HG03457 (cell line): ENCODE results near the gene JAKMIP2.

ENCODE experiments used
- ATAC-seq: cut with Tn5 transposase; IDR thresholded peaks from one replicate; pipeline ENCODE4 v1.9.1; 2021; ENCODE audit warnings: moderate number of reproducible peaks; ENCODE audit not compliant: unreplicated experiment

The JAKMIP2 gene

GRCh38 chr5:147789820-147790219 lies 7.3 kb upstream of the JAKMIP2 start:
- ATAC-seq = no peak

GRCh38 chr5:147788023-147788422 lies 5.5 kb upstream of the JAKMIP2 start:
- no peak for ATAC-seq

GRCh38 chr5:147786142-147786541 lies 3.6 kb upstream of the JAKMIP2 start:
- no peak for ATAC-seq

- no peak for ATAC-seq
These were observed 1.8 kb upstream of the JAKMIP2 start for GRCh38 chr5:147784146-147784987.

- ATAC-seq = no peak
These were observed 1.5 kb downstream of the JAKMIP2 start for GRCh38 chr5:147780924-147781573.

GRCh38 chr5:147779694-147780093 lies 2.8 kb downstream of the JAKMIP2 start:
- ATAC-seq = no peak

GRCh38 chr5:147776989-147777388 lies 5.5 kb downstream of the JAKMIP2 start:
- no peak for ATAC-seq

- no peak for ATAC-seq
These were observed 8.9 kb downstream of the JAKMIP2 start for GRCh38 chr5:147773587-147773986.

- no peak for ATAC-seq
These were observed 9.4 kb downstream of the JAKMIP2 start for GRCh38 chr5:147773139-147773538.

- ATAC-seq = no peak
These were observed 15.5 kb downstream of the JAKMIP2 start for GRCh38 chr5:147767048-147767447.

- ATAC-seq = no peak
These were observed 18.6 kb downstream of the JAKMIP2 start for GRCh38 chr5:147763791-147764525.

- ATAC-seq = no peak
These were observed 22.2 kb downstream of the JAKMIP2 start for GRCh38 chr5:147760086-147760875.

GRCh38 chr5:147759441-147759840 lies 23.1 kb downstream of the JAKMIP2 start:
- ATAC-seq = no peak

- no peak for ATAC-seq
These were observed 26.0 kb downstream of the JAKMIP2 start for GRCh38 chr5:147756566-147756965.

GRCh38 chr5:147754372-147755122 lies 28.0 kb downstream of the JAKMIP2 start:
- ATAC-seq = no peak

- no peak for ATAC-seq
These were observed 28.8 kb downstream of the JAKMIP2 start for GRCh38 chr5:147753765-147754164.

GRCh38 chr5:147752666-147753290 lies 29.8 kb downstream of the JAKMIP2 start:
- ATAC-seq = no peak

- no peak for ATAC-seq
These were observed 30.5 kb downstream of the JAKMIP2 start for GRCh38 chr5:147752033-147752432.

- ATAC-seq = no peak
These were observed 31.2 kb downstream of the JAKMIP2 start for GRCh38 chr5:147751156-147751830.
